IPS-15b (cell line): ENCODE results near the gene NDUFV1.
"Not testable (repeated sequence)": the region's sequence is repeated elsewhere in the genome, so short reads cannot be mapped to it uniquely, and the experiment has no call there.

ENCODE experiments used
- H3K27me3 ChIP-seq: one replicate; pipeline ENCODE4 v1.6.1; 2013; ENCODE audit warnings: low read length; ENCODE audit not compliant: control insufficient read depth, insufficient read depth
- H3K36me3 ChIP-seq: one replicate; pipeline ENCODE4 v1.6.1; 2013; ENCODE audit warnings: low read length; ENCODE audit not compliant: control insufficient read depth, insufficient read depth
- H3K4me1 ChIP-seq: one replicate; pipeline ENCODE4 v1.6.1; 2013; ENCODE audit warnings: mild to moderate bottlenecking, low read length; ENCODE audit not compliant: control insufficient read depth, insufficient read depth
- H3K4me3 ChIP-seq: one replicate; pipeline ENCODE4 v1.5.1; 2013; ENCODE audit warnings: low read depth, low read length
- H3K9ac ChIP-seq: one replicate; pipeline ENCODE4 v1.6.1; 2013; ENCODE audit warnings: low read depth, mild to moderate bottlenecking, low read length
- H3K9me3 ChIP-seq: one replicate; pipeline ENCODE4 v1.6.1; 2013; ENCODE audit warnings: mild to moderate bottlenecking, low read length; ENCODE audit not compliant: control insufficient read depth, insufficient read depth

Gene NDUFV1

DNA sequence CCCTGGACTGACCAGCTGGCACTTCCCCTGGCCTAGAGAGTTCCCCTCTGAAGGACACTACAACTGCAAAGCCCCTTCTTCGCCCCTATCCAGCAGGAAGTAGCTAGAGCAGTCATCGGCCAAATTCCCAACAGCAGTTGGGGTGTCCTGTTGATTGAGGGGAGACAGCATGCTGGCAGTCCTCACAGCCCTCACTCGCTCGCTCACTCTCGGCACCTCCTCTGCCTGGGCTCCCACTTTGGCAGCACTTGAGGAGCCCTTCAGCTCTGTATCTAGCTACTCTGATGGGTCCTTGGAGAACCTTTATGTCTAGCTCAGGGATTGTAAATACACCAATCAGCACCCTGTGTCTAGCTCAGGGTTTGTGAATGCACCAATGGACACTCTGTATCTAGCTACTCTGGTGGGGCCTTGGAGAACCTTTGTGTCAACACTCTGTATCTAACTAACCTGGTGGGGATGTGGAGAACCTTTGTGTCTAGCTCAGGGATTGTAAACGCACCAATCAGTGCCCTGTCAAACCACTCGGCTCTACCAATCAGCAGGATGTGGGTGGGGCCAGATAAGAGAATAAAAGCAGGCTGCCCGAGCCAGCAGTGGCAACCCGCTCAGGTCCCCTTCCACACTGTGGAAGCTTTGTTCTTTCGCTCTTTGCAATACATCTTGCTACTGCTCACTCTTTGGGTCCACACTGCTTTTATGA, 19.5 kb downstream of the NDUFV1 start:
- not testable (repeated sequence) for H3K4me3 ChIP-seq, H3K27me3 ChIP-seq, H3K9ac ChIP-seq, H3K36me3 ChIP-seq, H3K4me1 ChIP-seq, H3K9me3 ChIP-seq

DNA sequence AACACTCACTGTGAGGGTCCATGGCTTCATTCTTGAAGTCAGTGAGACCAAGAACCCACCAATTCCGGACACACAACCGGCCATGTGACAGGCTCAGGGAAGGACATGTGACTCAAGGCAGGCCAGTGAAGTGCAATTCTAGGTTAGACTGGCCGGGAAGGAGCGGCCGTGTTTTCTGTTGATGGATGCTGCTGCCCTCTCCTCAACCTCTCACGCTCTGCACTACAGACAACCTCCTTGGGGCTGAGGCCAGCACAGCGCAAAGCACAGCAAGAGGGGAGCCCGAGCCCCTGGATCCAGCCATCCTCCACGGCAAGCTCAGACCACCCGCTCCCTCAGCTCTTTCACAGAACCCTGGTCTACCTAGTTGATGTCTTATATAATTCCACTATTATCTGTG, 20.2 kb downstream of the NDUFV1 start:
- Histone ChIP-seq H3K9ac (peak overlapping the region; percentile 60), H3K36me3 (peaks cover 7% of the 10 kb centered on the region), H3K4me3 (peak overlapping the region; percentile 13), H3K4me1 (peaks cover 3% of the 10 kb centered on the region), H3K9me3 (no peaks in the 10 kb centered on the region), H3K27me3 (no peaks in the 10 kb centered on the region)

DNA sequence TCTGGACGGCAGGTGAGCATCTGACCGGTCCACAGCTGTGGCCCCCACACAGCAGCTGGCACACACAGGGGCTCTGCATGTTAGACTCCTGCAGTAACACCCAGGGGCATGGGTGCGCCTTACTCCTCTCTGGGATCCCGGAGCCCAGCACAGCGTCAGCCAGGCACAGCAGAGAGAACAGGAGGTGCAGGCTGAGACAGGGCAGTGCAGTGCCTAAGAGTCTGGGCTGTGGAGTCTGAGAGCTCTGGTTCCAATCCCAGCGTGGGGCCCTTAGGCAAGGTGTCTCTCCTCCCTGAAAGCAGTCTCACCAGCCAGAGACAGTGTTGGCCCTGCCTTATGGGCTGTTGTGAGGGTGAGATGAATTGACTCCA, 20.7 kb downstream of the NDUFV1 start:
- Histone ChIP-seq H3K36me3 (peaks cover 7% of the 10 kb centered on the region), H3K9ac (peak overlapping the region; percentile 60), H3K4me3 (peak overlapping the region; percentile 13), H3K27me3 (no peaks in the 10 kb centered on the region), H3K9me3 (no peaks in the 10 kb centered on the region), H3K4me1 (peaks cover 3% of the 10 kb centered on the region)

DNA sequence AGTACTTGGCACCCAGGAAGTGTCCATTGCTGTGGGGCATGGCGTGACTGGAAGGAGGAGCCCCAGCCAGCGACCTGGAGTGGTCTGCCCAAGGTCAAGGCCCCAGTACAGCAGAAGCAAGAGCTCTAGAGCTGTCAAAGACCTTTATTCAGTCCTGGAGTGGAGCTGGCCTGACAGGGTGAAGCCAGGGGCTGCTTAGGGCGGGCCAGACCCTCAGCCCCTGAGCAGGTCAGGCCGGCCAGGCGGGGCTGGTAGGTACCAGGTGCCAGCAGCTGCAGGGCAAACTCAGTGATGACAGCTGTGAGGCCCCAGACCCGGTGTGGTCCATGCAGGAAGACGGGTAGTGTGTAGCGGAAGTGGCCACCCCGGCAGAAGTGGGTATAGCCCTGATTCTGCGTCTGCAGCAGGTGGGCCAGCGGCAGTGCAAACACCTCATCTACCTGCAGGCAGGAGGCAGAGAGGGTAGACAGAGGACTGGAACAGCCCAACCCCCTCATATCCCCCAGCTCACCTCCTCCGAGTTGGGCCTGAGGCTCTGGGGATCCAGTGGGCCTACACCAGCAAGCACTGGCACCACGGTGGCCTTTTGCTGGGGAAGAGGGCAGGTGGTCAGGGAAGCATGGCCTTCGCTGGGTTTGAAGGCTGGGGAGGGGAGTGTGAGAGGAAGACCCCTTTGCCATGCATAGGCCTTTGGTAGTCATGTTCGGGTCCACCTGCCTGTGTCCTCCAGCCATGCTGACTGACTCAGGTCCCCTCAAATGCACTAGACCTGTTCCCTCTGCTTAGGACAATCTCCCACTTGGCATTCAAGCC, 21.3 kb downstream of the NDUFV1 start:
- Histone ChIP-seq H3K9me3 (no peaks in the 10 kb centered on the region), H3K27me3 (no peaks in the 10 kb centered on the region), H3K36me3 (peaks cover 7% of the 10 kb centered on the region), H3K4me1 (peaks cover 3% of the 10 kb centered on the region), H3K9ac (peak overlapping the region; percentile 32), H3K4me3 (no peak overlapping the region)

DNA sequence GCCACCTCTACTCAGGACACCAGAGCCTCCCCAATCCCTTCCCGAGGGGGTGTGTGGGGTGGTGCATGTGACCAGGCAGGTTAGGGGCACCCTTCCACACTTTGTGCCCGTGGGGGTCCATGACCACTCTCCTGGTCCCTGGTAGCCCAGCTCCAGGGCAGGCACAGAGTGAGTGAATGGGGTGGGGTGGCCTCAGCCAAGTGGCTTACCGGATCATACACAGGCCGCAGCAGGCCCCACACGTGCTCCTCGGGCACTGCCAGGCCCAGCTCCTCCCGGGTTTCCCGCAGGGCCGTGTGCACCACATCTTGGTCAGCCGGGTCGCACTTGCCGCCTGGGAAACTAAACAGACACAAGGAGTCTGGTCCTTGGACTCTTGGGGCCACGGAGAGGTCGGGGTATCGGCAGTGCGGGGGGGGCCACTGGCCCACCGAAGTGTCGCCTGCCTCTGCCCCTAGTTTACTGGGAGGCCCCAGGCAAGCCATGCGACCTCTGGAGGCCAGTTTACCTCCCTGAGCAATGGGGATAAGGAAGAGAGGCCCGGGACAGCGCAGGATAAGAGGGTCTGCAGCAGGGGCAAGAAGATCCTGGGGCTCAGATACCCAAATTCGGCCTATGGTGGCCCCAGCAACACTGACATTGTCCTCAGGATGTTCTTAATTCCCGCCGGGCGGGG, 22.1 kb downstream of the NDUFV1 start:
- Histone ChIP-seq H3K4me3 (peak overlapping the region; percentile 61), H3K9me3 (no peaks in the 10 kb centered on the region), H3K36me3 (peaks cover 7% of the 10 kb centered on the region), H3K27me3 (no peaks in the 10 kb centered on the region), H3K9ac (peak overlapping the region; percentile 24), H3K4me1 (peaks cover 3% of the 10 kb centered on the region)

DNA sequence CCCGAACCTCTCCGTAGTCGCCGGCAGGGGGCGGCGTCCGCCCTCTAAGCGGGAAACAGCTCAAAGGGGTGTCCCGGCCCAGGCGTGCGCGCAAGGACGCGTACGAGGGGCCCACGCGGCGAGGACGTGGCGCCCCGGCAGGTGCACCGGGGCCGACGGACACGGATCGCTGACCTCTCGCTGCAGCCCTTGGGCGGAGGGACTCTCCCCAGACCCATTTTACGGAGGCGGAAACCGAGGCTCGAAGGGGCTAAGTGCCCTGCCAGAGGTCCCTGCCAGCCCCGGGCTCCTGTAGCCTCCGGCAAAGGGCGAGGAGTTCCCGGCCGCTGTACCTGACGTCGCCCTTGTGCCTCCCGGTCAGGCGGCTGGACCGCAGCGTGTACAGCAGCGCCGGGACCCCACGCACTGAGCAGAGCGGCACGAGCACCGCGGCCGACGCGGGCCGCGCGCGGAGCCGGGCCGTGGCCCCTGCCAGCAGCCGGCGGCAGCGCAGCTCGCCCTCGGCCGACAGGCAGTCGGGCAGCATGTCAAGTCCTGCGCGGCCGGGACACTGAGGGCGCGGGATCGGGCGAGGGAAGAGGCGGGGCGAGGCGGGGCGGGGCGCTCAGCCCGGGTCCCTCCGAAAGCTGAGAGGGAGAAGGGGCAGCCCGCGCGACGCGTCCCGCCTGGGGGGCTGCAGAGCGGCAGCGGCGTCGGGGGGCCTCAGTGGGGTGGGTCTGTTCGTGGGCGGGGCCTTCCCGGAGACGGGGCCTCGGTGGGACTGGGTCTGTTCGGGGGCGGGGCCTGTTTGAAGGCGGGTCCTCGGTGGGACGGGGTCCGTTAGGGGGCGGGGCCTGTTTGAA, 22.9 kb downstream of the NDUFV1 start, which contains the start of gene NUDT8:
TSS of gene NUDT8 (minus strand) at position 552 of the 842 bp plus-strand sequence. CDS start at position 526, 26 bp downstream.
- peak within 1 kb of the TSS; percentile 80 for H3K4me3 ChIP-seq
- peak within 1 kb of the TSS; percentile 65 for H3K9ac ChIP-seq
- peaks cover 3% of the 10 kb centered on the region for H3K4me1 ChIP-seq
- H3K27me3 ChIP-seq, result no peaks in the 10 kb centered on the region
- no peaks in the 10 kb centered on the region for H3K9me3 ChIP-seq
- H3K36me3 ChIP-seq, result peaks cover 7% of the 10 kb centered on the region

DNA sequence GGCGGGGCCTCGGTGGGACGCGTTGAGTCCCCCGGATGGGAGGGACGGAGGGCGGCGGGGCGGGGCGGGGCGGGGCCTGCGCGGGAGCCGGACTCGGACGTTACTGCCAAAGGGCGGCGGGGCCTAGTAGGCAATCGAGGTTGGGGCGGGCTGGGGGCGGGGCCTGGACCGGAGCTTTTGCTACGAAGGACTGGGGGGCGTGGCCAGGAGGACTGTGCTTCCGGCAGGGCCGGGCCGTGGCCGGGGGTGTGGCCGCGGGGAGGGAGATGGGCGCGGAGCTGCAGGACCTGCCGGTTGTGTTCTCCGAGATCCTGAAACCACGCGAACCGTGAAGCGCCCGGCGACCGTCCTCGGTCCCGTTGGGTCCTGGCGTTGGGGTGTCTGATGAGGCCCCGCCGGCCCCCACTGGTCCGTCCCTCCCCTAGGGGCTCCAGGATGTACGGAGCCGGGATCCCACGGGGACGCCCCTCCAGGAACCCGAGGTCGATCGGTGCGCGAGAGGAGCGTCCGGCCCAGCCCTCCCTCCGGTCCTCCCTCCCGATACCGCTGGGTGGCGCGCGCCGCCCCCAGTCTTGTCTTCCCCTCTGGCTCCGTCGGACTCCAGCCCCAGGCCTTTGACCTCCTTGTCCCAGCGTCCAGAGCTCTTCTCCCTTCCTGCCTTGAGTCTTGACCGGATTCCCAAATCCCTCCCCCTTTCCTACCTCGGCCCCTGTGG, 23.6 kb downstream of the NDUFV1 start:
- Histone ChIP-seq H3K4me3 (peak overlapping the region; percentile 80), H3K27me3 (no peaks in the 10 kb centered on the region), H3K9ac (peak overlapping the region; percentile 60), H3K36me3 (peaks cover 7% of the 10 kb centered on the region), H3K9me3 (no peaks in the 10 kb centered on the region), H3K4me1 (peaks cover 3% of the 10 kb centered on the region)

DNA sequence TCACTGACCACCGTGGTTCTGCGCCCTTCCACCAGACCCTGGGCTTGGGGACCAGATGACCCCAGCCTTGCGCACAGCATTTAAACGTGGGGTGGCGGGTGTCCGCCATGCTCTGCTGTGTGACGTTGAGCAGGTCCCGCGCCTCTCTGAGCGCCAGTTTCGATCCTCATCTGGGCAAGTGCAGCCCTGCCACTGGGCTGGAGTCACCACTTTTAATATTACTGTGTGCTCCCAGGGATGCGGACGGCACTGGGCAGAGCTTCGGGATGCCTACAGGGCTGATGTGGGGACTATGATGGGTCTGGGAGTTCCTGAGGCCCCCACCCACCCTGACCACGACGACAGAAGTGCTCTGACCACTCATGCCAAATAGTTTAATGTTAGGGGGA, 24.2 kb downstream of the NDUFV1 start:
- Histone ChIP-seq H3K9ac (peak overlapping the region; percentile 60), H3K4me1 (peaks cover 3% of the 10 kb centered on the region), H3K9me3 (no peaks in the 10 kb centered on the region), H3K27me3 (no peaks in the 10 kb centered on the region), H3K4me3 (peak overlapping the region; percentile 80), H3K36me3 (peaks cover 7% of the 10 kb centered on the region)

DNA sequence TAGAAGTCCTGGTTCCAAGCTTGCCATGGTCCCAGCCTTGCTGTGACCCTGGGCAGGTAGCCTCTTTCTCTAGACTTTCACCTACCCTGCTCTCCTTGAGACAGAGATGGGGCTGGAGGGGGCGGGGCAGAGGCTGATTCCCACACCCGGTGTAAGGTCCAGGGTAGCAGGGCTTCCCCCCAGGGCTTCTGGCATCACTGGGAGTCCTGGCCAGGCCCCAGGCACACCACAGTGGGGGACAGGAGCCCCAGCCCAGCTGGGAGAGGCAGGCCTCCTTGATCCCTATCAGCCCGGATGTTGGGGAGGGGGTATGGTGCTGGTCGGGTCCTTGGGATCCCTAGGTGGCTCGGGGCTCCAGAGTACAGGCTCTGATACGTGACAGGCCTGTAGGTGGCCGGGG, 24.7 kb downstream of the NDUFV1 start:
- Histone ChIP-seq H3K9ac (no peak overlapping the region), H3K4me1 (peaks cover 3% of the 10 kb centered on the region), H3K4me3 (no peak overlapping the region), H3K36me3 (peaks cover 7% of the 10 kb centered on the region), H3K9me3 (no peaks in the 10 kb centered on the region), H3K27me3 (no peaks in the 10 kb centered on the region)

DNA sequence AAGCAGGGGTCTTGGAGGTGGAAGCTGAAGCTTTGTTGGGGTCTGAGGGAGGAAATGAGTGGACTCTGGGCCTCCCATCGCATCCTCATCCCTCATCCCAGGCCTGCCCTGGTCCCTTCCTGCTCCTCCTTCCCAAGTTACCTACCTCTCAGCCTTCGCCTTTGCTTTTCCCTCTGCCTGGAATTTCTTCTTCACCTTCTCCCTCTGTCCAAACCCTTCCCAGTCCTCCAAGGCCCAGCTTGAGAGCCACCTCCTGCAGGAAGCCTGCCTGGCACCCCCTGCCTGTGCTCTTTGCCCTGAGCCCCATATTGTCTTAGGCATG, 25.1 kb downstream of the NDUFV1 start:
- H3K27me3 ChIP-seq, result no peaks in the 10 kb centered on the region
- H3K36me3 ChIP-seq, result peaks cover 6% of the 10 kb centered on the region
- no peak overlapping the region for H3K9ac ChIP-seq
- H3K4me3 ChIP-seq, result no peak overlapping the region
- no peaks in the 10 kb centered on the region for H3K9me3 ChIP-seq
- H3K4me1 ChIP-seq, result peaks cover 3% of the 10 kb centered on the region
